Heart left ventricle (tissue), 16 donors: ENCODE results near the gene NAB2. TPM values are rescaled to one million over a fixed set of nuclear protein-coding genes. Genes with fewer than 3 reads are reported as not detected.
A peak's percentile ranks its signal among the peaks of the same experiment; 100 is the strongest.

Experiments used
- ATAC-seq, 4 donors: fragments of 200-7000 bp; cut with Tn5 transposase; one replicate each; pipeline ENCODE4 v1.9.1; 2020 to 2022; ENCODE audit warnings: moderate library complexity in 4 of 4, mild to moderate bottlenecking in 3 of 4, moderate number of reproducible peaks in 1 of 4
- DNase-seq, 5 donors: peaks; one replicate each; pipeline ENCODE4 v3.0.0-alpha.2; 2020
- H3K27ac ChIP-seq, 12 donors: fragments of 200-600 bp; sonication (generic) in 4 of 12; one replicate each; pipeline versions ENCODE4 v1.5.0 to v1.8.0; 2016 to 2022; ENCODE audit warnings: mild to moderate bottlenecking in 2 of 12
- H3K27me3 ChIP-seq, 9 donors: fragments of 200-600 bp; sonication (generic) in 2 of 9; one replicate each; pipeline versions ENCODE4 v1.5.1 to v1.8.0; 2016 to 2022; ENCODE audit warnings: mild to moderate bottlenecking in 3 of 9
- H3K36me3 ChIP-seq, 9 donors: fragments of 200-600 bp; sonication (generic) in 2 of 9; one replicate each; pipeline versions ENCODE4 v1.5.0 to v1.8.0; 2018 to 2022; ENCODE audit warnings: mild to moderate bottlenecking in 2 of 9
- H3K4me1 ChIP-seq, 12 donors: fragments of 200-600 bp; sonication (generic) in 4 of 12; one replicate each; pipeline versions ENCODE4 v1.5.0 to v1.8.0; 2016 to 2022; ENCODE audit warnings: mild to moderate bottlenecking in 3 of 12
- H3K4me3 ChIP-seq, 12 donors: fragments of 200-600 bp; sonication (generic) in 4 of 12; one replicate each; pipeline versions ENCODE4 v1.5.0 to v1.8.0; 2017 to 2022; ENCODE audit warnings: mild to moderate bottlenecking in 9 of 12, moderate library complexity in 4 of 12
- H3K9me3 ChIP-seq, 12 donors: fragments of 200-600 bp; sonication (generic) in 4 of 12; one replicate each; pipeline versions ENCODE4 v1.5.0 to v1.8.0; 2016 to 2022; ENCODE audit warnings: mild to moderate bottlenecking in 1 of 12
- POLR2A ChIP-seq, 2 donors: fragments of 450-650 bp; IDR thresholded peaks; one replicate each; pipeline ENCODE4 v1.6.1; 2017; ENCODE audit warnings: antibody characterized with exemption in 2 of 2, mild to moderate bottlenecking in 2 of 2, moderate library complexity in 2 of 2
- WGBS, 4 donors: extraction: QIAGEN DNeasy Blood & Tissue Kit in 2 of 4; methylation state at CpG; one replicate each; pipeline versions ENCODE4 v1.1.5 to v1.1.7; 2013 to 2018; 5-methylcytosine and 5-hydroxymethylcytosine counted together
- intact Hi-C, 10 donors: fragments of 100-400 bp; cut with DNase I; formaldehyde crosslinking; loops; one replicate each; pipeline versions ENCODE4 v1.11.1 to v1.14.2; 2022
- polyA plus RNA-seq, 2 donors: library from polyadenylated mRNA; stranded (reverse); fragments of 200-250 nt; gene quantifications; one replicate each; pipeline ENCODE4 v1.2.3, GENCODE V29; 2013
- total RNA-seq, 9 donors: library from RNA; depleted of rRNA in 2 of 9; stranded (reverse); fragments of >200 nt in 2 of 9; fragmentation: NEBNext Ultra II Directional in 3 of 9; extraction: Animal tissue kit (Norgen Biotek cat#: 25700) in 3 of 9; gene quantifications; one replicate each; pipeline versions ENCODE4 v1.1.0 to v1.2.4, GENCODE V29; 2016 to 2023
- TF ChIP-seq, protein P1 (sequence below), 12 donors: fragments of 200-600 bp; sonication (generic) in 4 of 12; IDR thresholded peaks; one replicate each; pipeline versions ENCODE4 v1.5.0 to v1.8.0; 2018 to 2022; ENCODE audit warnings: antibody characterized with exemption in 12 of 12, mild to moderate bottlenecking in 5 of 12
- donor health status: ischemic (EF 13 %, LVEDD 7.1; RV severe dilation, severe dysfunction).
- donor health status: healthy with polysubstance abuse.
- donor health status: DM: no; HTN: yes; CAD: no.
- donor health status: DM: no; HTN: no; CAD: no.
- donor health status: ischemic (EF 25% LVEDD 6.9; RV normal size, moderate dysfunction).
- donor health status: ischemic (EF 25% LVEDD 5.7; RV mildly dilated, moderate dysfunction).
- donor health status: healthy.
- donor health status: DM: yes; HTN: yes; CAD: no.
- donor health status: ischemic (EF 35%, LVEDD 5.7; RV mildly dilated, moderate dysfunction).
- donor health status: nonischemic (EF 11% LVEDD 7.7; RV severe dilation, severe dysfunction).
- donor health status: DM: yes; HTN: yes; CAD: no.
- donor health status: PGD.
- donor health status: ischemic (EF 29% LVEDD 5.4; RV normal size, mild dysfunction).
- donor health status: nonischemic (EF 23%, LVEDD 6.1; RV moderate dilation, normal function).

The NAB2 gene
- total and polyA plus RNA-seq, 11 donors, result 8.7 to 30.1 (median 11.8) TPM

DNA sequence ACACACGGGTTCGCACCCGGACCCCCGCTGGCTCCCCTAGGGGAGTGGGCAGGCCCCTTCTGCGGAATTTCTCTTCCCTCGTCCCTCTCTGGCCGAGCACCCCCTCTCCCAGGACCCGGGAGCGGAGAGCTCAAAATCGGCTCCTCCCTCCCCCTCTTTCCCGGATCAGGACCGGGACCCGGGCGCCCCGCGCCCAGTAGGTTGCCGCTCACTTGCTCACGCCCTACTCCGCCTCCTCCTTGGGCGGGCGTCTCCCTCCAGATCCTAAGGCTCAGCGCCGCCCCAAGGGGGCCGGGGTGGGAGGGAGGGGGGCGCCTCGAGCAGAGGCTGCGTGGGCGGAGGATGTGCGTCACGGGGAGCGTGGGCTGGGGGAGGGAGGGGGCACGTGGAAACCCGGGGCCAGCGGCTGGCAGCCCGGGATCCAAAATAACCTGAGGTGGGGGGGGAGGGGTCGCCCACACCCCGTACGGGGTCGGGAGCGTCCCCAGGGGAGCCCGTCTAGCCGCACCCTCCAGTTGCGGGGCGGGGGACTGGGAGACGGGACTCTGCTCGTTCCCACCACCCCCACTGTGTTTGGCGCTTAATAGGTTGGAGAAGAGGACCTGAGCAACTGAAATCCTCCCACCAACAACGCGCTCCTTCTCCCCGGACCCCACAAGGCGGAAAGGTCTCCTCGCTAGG, 1.8 kb upstream of the NAB2 start:
- intact Hi-C loops, result loop anchor here in 1 of 10 donors (2.0 kb wide), 1 partner anchor 24 kb away; the partner anchor contains the start of gene STAT6
- peak; percentile 93 to 96 (median 93) for DNase-seq

DNA sequence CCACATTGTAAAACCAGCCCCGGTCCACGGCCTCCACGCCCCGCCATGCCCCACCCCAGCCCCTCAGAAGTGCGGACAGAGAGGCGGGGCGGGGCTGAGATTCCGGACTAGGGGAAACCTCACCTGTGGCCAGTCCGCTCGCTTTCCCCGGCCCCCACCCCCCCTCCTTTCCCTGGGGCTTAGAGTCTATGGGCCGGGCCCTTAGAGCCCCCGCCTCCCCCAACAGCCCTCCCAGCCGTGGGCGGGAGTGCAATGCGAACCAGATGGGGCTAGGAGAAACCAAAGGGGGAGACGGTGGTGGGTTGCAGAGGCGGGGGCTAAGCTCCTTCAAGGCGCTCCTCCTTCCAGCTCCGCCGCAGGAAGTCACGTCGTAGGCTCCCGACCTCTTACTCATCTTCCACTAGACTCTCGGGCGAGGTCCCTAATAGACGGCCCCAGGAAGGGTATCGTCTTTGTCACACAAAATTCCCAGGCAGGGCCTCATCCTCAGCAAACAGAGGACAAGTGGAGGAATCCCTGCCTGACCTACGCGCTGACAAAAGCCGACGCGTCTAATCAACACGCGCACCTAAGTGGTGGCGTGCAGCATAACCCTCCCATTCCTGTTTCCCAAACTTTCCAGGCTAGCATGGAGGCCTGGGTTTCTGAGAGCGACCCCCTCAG, 1.1 kb upstream of the NAB2 start:
- Histone ChIP-seq H3K4me1 (peaks cover 0 to 63% (median 37%) of the 10 kb centered on the region in 12 donors), H3K36me3 (peaks cover 0 to 25% (median 18%) of the 10 kb centered on the region in 9 donors), H3K27me3 (no peaks in the 10 kb centered on the region), H3K9me3 (no peaks in the 10 kb centered on the region), H3K4me3 (peak overlapping the region; percentile 52 to 97 (median 80)), H3K27ac (peak overlapping the region; percentile 93 to 100 (median 99))
- TF ChIP-seq, protein P1, sequence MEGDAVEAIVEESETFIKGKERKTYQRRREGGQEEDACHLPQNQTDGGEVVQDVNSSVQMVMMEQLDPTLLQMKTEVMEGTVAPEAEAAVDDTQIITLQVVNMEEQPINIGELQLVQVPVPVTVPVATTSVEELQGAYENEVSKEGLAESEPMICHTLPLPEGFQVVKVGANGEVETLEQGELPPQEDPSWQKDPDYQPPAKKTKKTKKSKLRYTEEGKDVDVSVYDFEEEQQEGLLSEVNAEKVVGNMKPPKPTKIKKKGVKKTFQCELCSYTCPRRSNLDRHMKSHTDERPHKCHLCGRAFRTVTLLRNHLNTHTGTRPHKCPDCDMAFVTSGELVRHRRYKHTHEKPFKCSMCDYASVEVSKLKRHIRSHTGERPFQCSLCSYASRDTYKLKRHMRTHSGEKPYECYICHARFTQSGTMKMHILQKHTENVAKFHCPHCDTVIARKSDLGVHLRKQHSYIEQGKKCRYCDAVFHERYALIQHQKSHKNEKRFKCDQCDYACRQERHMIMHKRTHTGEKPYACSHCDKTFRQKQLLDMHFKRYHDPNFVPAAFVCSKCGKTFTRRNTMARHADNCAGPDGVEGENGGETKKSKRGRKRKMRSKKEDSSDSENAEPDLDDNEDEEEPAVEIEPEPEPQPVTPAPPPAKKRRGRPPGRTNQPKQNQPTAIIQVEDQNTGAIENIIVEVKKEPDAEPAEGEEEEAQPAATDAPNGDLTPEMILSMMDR (IDR thresholded peaks at IDR 0.05), result no peak
- TF ChIP-seq POLR2A (IDR thresholded peaks at IDR 0.05), result no peak
- intact Hi-C loops, result loop anchor here in 2 of 10 donors (2.0 kb wide), 1 partner anchor 23 kb away; the partner anchor contains the start of gene STAT6 (in 2 of the 2)
- DNase-seq (peak; percentile 89 to 91 (median 90)), ATAC-seq (peak; percentile 49 to 67 (median 55))
- 1 to 2% (median 2%) methylated on average over 21 to 37 of the region's 37 CpGs for WGBS, 4 donors

More for the DNA sequence above, 1.8 kb upstream of the NAB2 start:
- ATAC-seq, result peak; percentile 52 to 75 (median 64)
- no peaks in the 10 kb centered on the region for H3K27me3 ChIP-seq
- H3K36me3 ChIP-seq, result peaks cover 0 to 18% (median 11%) of the 10 kb centered on the region in 9 donors
- 0 to 1% (median 1%) methylated on average over 17 to 52 of the region's 52 CpGs for WGBS, 4 donors
- peaks cover 0 to 56% (median 35%) of the 10 kb centered on the region in 12 donors for H3K4me1 ChIP-seq
- TF ChIP-seq, protein P1 (IDR thresholded peaks at IDR 0.05), result peak in 1 of 12 donors; percentile 5
- peak in 1 of 2 donors; percentile 63 for TF ChIP-seq POLR2A (IDR thresholded peaks at IDR 0.05)
- H3K27ac ChIP-seq, result peak overlapping the region; percentile 93 to 100 (median 99)
- H3K9me3 ChIP-seq, result no peaks in the 10 kb centered on the region
- peak overlapping the region; percentile 52 to 97 (median 80) for H3K4me3 ChIP-seq

DNA sequence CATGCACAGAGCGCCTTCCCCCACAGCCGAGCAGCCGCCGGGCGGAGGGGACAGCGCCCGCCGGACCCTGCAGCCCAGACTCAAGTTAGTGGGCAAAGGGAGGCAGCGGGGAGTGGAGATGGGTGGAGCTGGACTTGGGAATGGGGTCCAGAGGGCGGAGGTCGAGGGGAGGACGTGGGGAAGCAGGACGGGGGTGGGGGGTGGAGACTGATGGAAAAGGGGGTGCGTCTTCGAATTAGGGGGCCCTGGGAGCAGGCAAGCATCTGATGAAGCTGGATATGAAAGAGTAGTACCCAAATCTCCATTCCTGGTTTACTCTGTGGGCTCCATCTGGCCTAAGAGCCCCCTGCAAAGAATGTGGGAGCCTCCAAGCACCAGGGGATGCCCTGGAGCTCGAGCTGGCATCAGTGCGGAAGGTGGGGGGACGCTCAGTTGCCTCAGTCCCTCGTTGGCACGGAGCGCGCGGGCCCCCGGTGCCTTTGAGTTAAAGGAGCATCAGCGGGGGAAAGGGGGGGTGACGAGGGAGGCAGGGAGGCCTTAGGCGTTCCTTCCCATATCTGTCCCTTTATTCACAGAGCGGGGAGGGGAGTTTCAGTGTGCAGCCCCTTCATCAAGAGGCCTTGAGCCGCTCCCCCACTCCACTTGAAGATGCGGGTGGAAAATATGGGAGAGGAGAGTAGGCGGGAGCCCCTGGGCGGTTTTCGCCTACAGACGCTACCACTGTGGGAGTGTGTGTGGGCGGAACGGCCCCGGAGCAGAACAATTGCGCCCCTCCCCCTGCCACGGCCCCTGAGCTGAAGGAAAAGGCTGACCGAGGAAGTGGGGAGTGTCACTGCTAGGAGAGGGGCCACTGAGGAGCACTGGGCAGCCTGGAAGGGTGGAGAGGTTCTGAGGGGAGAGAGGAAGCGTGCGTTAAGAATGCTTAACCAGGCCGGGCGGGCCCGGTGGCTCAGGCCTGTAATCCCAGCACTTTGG, 644 bp downstream of the NAB2 start:
- no peaks in the 10 kb centered on the region for H3K27me3 ChIP-seq
- ATAC-seq (peak; percentile 2 to 38 (median 10)), DNase-seq (peak; percentile 88 to 90 (median 89))
- H3K36me3 ChIP-seq, result peaks cover 0 to 34% (median 30%) of the 10 kb centered on the region in 9 donors
- intact Hi-C loops, result loop anchor here in 3 of 10 donors (1.0 to 2.0 kb wide), 3 partner anchors 21 to 22 kb away; partner anchors contain the start of gene STAT6 (in 2 of the 3)
- H3K9me3 ChIP-seq, result no peaks in the 10 kb centered on the region
- WGBS, 4 donors, result 2 to 6% (median 3%) methylated on average over 37 to 45 of the region's 45 CpGs
- peak overlapping the region; percentile 93 to 100 (median 99) for H3K27ac ChIP-seq
- peak overlapping the region; percentile 52 to 97 (median 81) for H3K4me3 ChIP-seq
- peak in 1 of 2 donors; percentile 49 for TF ChIP-seq POLR2A (IDR thresholded peaks at IDR 0.05)
- TF ChIP-seq, protein P1 (IDR thresholded peaks at IDR 0.05), result no peak
- peaks cover 0 to 75% (median 50%) of the 10 kb centered on the region in 12 donors for H3K4me1 ChIP-seq
